GM11168 (cell line): ENCODE measurements around the gene KIF26B.

Experiments used
- in situ Hi-C: fragments of 300-500 bp; cut with MboI; formaldehyde crosslinking; loops from one replicate; pipeline ENCODE4 v1.12.0; 2022; ENCODE audit warnings: low sequenced_read_pairs; ENCODE audit not compliant: unreplicated experiment

Gene KIF26B

DNA sequence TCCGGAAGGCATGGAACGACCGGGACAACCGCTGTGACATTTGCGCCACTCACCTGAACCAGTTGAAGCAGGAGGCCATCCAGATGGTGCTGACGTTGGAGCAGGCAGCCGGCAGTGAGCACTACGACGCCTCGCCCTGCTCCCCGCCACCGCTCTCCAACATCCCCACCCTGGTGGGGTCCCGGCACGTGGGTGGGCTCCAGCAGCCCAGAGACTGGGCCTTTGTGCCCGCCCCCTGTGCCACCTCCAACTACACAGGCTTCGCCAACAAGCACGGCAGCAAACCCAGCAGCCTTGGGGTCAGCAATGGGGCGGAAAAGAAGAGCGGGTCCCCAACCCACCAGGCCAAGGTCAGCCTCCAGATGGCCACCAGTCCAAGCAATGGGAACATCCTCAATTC, 212.1 kb downstream of the KIF26B start:
- in situ Hi-C loops, result no loop called here

DNA sequence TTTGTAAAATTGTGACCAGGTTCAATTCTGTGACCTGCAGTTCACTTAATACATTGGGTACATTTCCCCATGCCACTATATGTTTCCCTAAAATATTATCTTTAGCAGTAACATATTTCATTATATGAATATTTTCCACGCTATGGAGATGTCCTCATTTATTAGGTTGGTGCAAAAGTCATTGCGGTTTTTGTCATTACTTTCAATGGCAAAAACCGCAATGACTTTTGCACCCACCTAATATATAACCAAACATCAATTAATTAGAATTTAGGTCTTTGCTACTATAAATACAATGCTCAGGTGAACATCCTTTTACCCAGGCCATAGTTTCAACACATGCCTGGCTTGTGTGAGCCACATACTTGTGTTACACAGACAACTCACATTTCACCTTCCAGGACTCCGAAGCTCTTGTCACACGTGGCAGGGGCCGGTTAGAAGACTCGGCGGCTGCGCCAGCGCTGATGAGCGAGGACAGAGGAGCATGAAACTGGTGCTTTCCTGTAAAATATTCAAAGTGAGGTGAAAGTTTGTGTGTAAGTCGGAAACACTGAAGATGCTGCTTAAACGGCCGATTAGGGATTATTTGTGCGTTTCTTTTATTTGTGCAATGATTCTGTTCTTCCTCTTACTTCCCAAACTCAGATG, 215.5 kb downstream of the KIF26B start:
- in situ Hi-C loops, result no loop called here

DNA sequence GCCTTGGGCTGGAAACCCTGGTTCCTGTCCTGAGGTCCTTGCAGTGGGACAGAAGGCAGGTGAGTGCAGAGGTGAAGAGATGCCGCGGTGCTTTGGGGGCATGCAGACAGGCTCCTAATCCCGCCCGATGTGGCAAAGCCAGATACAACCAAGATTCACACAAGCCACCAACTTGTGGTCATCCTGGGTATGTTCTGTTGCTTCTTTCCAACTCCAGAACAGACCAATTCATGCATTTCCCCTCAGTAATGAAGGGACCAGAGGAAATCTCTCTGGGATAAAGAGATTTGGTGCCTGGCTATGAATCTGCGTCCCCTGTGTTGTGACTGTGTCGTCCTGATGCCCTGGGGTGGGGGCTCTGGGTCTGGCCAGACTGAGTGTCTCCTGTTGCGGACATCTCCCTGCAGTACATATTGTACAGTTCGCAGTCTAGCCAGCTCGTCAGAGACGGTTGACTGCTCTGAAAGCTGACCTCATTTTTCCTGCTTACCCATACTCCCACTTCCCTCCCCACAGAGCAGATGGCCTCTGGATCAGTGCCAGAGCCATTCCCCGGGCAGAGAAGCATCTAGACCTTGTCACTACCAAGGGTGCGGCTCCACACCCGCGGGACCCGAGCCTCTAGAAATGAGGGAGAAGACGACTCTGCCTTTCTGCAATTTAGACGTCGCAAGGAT, 216.3 kb downstream of the KIF26B start:
- in situ Hi-C loops, result no loop called here

DNA sequence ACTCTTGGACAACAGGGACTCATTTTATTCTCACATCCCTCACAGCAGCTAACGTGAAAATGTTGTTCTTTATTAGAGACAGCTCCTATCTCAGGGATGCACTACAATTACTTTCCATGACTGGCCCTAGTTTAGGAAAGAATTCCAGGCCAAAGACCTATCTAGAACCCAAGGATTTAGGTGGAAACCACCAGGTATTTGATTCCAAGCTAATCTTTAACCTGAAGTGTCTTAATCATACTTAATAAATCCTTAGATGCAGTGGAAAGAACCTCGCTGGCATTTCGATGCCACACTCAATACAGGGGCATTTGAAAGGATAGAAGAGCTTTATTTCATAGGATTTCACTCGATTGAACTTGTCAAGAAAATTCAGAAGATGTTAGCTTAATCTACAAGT, 218.3 kb downstream of the KIF26B start:
- in situ Hi-C loops, result no loop called here

DNA sequence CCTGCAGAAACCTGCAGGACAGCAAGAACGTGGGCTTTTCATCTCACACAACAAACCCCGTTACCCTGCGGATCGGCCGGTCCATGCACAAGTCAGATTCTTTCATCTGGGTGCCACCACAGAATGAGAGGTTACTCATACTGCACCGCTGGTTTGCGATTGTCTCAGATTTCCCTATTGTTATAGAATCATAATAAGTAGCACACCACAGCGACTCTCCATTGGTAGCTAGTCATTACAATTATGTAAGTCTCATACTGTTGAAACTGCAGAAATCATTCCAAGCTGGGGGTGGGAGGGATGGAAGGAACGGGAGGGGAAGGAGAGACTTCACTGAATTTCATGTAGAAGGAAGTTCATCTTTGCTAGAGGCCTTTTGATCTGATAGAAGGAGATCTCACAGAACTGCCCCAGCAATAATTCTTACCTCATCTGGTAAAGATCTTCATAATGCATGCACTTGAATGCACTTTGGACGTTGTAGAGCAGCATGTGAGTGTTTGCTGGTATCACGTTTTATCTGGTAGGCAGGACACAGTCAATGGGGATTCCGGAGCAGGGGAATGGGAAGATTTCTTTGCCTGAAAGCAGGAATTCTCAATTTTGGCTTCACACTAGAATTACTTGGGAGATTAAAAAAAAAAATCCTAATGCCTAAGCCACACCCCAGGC, 221.1 kb downstream of the KIF26B start:
- in situ Hi-C loops, result loop anchor here (25.0 kb wide), 1 partner anchor 214 kb away; the partner anchor contains the start of gene KIF26B

DNA sequence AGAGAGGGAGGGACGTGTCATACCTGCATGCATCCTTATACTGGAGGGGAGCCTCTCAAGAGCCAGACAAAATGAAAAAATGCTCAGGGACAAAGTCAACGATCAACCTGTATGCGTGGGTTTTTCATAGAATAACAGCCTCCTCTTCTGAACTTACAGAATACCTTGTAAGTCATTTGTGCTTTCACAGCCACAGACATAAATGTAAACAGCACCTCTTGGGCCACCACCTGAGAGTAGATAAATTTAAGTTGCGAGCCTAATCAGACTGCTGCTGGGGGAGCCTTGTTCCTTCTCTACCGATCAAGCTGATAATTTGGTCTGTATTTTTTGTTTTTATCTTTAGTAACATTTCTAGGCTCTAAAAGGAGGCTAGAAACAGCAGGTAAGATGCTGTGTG, 223.1 kb downstream of the KIF26B start:
- in situ Hi-C loops, result loop anchor here (25.0 kb wide), 1 partner anchor 216 kb away; the partner anchor contains the start of gene KIF26B

DNA sequence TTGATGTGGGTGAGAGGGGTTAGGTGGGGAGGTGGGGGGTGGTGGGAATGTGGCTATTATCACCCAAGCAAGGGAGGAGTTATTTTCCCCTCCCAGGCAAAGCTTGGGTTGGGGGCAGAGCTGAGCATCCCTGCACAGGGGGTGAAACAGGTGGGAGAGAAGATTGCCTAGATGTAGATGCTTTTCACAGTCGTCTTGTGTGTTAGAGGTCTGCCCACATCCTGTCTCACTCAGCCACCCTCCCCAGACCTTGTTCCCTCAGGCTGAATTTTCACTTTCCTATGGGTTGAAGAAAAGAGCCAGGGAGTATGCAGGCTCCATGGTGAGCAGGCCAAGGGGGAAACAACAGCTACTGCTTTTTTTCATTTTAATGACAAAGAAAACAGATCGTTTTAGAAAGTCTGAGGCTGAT, 223.5 kb downstream of the KIF26B start:
- in situ Hi-C loops, result loop anchor here (25.0 kb wide), 1 partner anchor 216 kb away; the partner anchor contains the start of gene KIF26B

DNA sequence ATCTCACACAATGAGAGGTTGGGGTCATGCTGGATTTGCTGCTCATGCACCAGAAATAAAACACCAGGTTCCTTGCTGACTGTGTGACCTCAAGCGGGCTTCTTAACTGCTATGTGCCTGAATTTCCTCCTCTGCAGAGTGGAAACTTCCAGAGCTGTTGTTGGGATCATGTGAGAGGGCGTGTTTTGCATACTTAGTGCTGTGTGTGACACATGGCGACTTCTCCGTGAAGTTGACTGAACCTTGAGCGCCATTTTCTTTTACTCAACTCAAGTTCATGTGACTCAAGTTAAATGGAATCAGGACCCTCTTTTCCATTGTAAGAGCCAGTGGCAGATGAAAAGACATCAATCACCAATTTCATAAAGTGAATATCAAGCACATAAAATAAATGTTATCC, 224.0 kb downstream of the KIF26B start:
- in situ Hi-C loops, result loop anchor here (25.0 kb wide), 1 partner anchor 216 kb away; the partner anchor contains the start of gene KIF26B

DNA sequence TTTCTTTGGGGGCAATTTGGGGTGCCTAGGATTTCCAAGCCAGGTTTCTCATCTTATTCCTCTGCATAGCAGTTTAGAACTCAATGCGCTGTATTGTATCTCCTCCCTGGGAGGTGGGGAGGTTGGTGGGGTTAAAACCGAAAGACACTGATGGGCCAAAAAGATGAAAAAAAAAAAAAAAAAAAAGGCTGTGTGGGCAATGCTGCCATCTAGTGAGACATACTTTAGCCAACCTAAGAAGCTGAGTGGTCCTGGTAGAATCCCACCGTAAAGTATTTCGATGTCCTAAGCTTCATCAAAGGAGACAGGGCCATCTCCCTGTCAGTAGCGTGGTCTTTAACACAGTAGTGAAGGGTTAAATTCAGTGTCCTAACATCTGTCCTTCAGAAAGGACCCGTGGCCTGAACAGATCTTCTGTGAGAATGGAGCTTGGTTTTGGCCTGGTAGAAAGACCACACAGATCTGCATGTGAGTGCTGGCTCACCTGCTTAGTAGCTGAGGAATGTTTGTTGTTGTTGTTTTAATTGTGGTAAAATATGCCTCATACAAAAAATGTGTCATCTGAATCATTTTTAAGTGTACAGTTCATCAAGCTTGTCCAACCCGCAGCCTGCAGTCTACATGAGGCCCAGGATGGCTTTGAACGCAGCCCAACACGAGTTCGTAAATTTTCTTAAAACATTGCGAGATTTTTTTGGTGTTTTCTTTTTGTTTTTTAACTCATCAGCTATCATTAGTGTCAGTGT, 226.2 kb downstream of the KIF26B start:
- in situ Hi-C loops, result loop anchor here (25.0 kb wide), 1 partner anchor 219 kb away; the partner anchor contains the start of gene KIF26B

DNA sequence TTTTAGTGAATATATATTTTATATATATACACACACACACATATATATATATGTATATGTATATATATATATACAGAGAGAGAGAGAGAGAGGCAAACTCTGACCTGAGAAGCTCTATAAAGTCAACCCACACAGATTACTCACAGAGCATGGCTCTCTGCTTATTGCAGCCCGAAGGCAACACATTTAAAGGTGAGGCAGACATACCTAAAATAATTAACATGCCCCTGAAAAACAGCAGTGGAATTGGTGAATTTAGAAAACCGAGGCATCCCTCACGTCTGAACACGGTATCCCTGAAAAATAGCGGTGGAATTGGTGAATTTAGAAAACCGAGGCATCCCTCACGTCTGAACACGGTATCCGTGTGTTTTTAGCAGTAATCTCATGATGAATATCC, 228.2 kb downstream of the KIF26B start:
- in situ Hi-C loops, result loop anchor here (25.0 kb wide), 1 partner anchor 221 kb away; the partner anchor contains the start of gene KIF26B

DNA sequence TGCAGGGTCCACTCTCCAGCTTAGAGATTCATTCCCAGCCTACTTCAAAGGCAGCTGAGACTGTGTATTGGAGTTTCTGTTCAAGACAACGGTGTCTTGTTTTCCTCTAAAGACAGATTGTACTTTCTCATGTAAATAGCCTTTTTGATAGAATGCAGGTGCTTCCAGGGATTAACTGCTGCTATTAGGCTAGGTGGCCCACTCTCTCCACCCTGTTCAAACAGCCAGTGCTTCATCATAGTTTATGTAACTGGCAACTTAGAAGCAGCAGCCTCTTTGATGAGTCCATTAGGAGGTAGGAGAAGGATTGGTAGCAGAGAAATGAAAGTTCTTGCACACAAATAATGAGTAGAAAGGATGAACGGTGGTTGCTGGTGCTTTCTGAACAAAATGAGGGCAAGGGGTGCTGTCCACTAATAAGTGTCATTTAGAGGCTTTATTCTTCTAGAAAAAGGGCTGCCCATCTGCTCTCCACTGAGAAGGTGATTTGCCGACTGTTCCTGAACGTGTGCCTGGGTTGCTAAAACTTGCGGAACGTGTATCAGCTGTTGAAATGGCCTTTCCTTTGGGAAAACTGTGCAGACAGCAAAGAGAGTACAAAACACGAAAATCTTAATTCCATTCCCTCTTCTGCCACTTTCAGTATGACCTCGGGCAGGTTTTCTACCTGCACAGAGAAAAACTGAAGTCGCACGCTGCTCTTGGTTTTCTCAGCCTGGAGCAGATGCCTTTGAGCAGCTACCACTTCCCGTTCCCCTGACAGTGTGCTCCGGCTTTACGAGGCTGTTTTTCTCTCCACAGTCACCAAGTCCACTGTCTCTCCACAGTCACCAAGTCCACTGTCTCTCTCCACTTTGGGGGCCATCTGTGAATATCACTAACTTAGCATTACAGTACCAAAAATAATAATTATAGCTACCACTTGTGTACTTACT, 228.9 kb downstream of the KIF26B start:
- in situ Hi-C loops, result loop anchor here (25.0 kb wide), 1 partner anchor 221 kb away; the partner anchor contains the start of gene KIF26B

DNA sequence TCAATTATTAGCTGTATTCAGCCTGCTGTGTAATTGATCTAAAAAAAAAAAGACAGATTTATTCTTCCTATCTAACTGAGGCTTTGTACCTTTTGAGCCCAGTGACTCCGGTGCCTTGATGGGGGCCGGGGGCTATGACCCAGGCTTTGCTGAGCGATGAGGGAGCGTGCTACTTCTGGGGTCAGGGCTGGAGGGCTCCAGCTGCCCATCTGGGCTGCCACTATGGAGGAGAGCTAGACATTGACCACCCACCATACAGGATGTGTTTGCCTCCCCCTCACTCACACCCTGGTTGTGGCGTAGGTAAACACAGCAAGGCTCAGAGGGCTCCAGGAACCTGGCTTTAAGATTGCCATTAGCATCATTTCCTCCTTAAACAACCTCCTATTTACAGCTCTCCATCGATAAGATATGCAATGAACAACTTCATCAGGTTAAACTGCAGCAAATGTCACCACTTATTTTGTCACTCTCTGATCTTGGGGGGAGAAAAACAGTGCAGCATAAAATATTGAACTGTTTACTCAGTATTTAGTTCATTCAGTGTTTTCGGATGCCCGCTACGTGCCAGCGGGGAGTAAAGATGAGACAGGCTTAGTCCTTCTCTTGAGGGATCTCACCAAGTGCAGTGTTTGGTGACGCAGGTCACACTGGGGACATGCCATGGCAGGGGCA, 231.6 kb downstream of the KIF26B start:
- in situ Hi-C loops, result loop anchor here (25.0 kb wide), 1 partner anchor 224 kb away; the partner anchor contains the start of gene KIF26B

DNA sequence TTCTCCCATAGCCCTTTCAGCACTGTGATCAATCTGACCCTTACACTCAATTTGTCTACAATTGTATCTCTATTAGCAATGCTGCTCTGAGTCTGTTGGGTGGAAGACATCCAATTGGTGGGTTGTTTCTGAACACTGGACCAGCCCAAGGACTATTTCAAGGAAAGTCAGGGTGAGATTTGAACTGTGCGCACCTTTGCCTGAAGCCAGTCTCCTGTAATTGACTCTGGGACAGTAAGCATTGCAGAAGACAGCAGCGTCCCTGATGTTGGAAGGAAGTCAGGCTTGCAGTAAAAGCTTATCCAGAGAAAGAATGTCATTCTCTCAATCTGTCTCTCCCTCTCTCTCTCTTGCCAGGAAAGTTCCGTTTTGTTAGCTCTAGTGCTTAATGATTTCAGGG, 233.9 kb downstream of the KIF26B start:
- in situ Hi-C loops, result loop anchor here (25.0 kb wide), 1 partner anchor 226 kb away; the partner anchor contains the start of gene KIF26B

DNA sequence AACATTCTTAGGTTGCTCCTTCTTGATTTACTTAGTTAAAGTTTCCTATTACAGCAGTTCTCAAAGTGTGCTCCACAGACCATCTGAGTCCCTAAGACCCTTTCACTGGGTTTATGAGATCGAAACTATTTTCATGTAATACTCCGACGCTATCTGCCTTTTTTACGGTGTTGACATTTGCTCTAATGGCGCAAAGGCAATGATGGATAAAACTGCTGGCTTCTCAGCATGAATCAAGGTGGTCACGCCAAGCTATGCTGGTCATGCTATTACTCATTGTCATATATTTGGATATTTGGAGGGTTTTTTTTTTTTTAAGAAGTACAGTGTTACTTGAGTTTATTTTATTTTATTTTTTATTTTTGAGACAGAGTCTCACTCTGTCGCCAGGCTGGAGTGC, 235.1 kb downstream of the KIF26B start:
- in situ Hi-C loops, result loop anchor here (25.0 kb wide), 1 partner anchor 228 kb away; the partner anchor contains the start of gene KIF26B

DNA sequence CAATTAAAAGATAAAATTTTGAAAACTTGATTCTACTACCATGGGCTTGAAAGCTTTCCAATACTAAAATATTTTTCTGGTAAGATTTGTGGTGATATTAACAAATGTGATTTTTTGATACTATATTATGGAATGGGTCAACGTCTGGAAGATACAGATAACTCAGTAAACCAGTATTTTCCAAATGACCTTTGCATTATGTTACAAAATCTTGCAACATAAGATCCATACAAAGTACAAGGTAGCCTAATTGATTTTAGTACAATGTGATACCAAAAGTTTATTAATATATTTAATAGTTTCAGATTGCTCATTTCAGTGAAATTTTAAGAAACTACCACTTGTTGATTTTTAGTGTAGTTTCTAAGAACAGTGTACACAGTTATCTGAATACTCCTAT, 236.2 kb downstream of the KIF26B start:
- in situ Hi-C loops, result loop anchor here (25.0 kb wide), 1 partner anchor 229 kb away; the partner anchor contains the start of gene KIF26B

DNA sequence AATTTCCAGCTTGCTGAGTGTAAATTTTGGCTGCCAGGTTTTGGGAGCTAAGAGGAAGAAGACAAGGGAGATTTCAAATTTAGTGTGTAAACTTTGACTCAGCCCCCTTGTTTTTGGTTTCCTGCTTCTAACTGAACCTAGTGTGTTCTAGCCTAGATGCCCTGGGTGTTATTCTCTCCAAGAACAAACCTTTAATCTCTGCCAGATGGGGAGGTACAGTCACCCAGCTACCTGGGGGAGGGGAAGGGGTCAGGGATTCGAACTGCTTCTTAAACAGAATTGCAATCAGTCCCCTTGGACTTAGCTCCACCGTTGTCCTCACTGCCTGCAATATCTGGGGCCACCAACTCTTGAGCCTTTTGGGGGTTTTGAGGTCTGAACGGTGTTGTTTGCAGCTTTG, 238.9 kb downstream of the KIF26B start:
- in situ Hi-C loops, result loop anchor here (25.0 kb wide), 1 partner anchor 231 kb away; the partner anchor contains the start of gene KIF26B

DNA sequence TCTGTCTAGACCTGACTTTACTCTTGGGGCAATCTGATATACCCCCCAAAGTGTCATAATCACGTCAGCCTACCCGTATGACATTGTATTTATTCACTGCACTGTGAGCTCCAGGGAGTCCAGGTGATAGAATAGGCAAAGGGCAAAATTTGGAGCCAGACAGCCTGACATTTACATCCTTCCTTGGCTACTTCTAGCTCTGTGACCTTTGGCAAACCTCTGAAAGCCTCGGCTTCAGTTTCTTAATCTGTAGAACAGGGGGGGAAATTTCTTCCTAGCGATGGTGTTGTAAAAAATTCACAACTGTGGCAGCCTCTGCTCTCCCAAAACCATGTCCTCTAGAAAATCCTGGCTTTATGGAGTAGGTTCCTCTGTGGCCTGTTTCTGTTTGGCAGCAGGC, 240.9 kb downstream of the KIF26B start:
- in situ Hi-C loops, result loop anchor here (25.0 kb wide), 1 partner anchor 233 kb away; the partner anchor contains the start of gene KIF26B

DNA sequence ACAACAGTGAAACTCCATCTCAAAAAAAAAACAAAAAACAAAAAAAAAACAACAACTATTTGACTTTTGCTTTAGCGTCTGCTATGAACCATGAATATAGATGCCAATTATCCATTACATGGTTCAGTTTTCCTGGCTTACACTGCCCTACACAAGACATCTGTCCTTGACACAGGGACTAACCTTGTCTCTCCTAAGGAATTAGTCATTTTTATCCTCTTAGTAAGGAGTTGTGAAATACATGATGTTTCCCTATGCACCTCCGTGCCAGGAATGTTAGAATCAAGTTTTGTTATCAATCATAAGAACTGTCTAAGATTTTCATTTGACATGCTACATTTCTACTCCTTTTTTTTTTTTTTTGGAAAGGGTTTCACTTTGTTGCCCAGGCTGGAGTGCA, 241.8 kb downstream of the KIF26B start:
- in situ Hi-C loops, result loop anchor here (25.0 kb wide), 1 partner anchor 234 kb away; the partner anchor contains the start of gene KIF26B
